ENCODE results near the gene SLC40A1. TPM values are rescaled to one million over a fixed set of nuclear protein-coding genes. Genes with fewer than 3 reads are reported as not detected.

SLC40A1 gene
- total and polyA plus RNA-seq, 10 of the 15 experiments (the other 5 are each of a cell fraction or from before 2014, with no cell fraction given) = 0.01 to 0.38 (median 0.08) TPM; not detected in 7

DNA sequence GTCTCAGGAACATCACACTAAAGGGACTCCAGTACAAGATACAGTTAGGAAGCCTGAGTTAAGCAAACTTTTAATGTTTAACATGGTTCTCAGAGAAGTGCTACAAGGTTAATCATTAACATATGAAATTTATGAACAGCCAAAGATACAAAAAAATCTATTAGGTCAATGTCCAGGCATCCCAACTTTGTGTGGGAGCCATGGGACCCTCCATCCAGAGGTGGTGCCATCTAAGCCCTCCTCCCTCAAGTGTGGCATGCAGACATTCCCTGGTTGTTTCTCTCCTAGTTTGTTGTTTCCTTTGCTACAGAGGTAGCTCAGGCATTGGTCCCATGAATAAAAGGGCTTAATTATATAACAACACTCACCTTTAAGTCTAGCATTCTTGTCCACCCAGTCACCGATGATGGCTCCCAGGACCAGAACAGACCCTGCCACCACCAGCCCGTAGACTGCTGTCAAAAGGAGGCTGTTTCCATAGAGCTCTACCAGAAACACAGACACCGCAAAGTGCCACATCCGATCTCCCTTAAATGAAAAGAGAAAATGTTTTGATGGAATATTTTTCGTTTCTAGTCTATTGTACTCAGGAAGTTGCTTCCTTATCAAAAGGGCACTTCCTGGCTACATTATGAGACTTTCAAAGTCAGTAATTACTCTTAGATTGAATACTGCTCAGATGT is 5.7 kb downstream of the SLC40A1 start:
- H3K4me1 ChIP-seq (ENCODE audit: control insufficient read depth, insufficient read depth, low read length) = no peaks in the 10 kb centered on the region
- intact Hi-C loops (cut with micrococcal nuclease; ENCODE audit: unreplicated experiment) (no loop called here), in situ Hi-C loops (cut with MboI) (no loop called here)
- peaks cover 0 to 5% of the 10 kb centered on the region in 2 experiments; a peak in 2 of 4 replicates for H3K27me3 ChIP-seq (replicated peaks in 1 of 2; ENCODE audit: control insufficient read depth in 2 of 2, insufficient read depth in 2 of 2, low read length in 1 of 2)
- TF ChIP-seq ZBTB11 (CRISPR knock-in tag; IDR thresholded peaks at IDR 0.05) = no peak
- no peak for TF ChIP-seq IRF4 (IDR thresholded peaks at IDR 0.05; ENCODE audit: low read depth, low read length)
- no peak for TF ChIP-seq MAX (IDR thresholded peaks at IDR 0.05; ENCODE audit: low read depth, low read length)
- no peak for TF ChIP-seq SPI1 (IDR thresholded peaks at IDR 0.05; ENCODE audit: borderline replicate concordance, insufficient read depth, low read depth, low read length)
- TF ChIP-seq RBBP5 (conservative IDR thresholded peaks at IDR 0.05) = no peak
- TF ChIP-seq CBFB (IDR thresholded peaks at IDR 0.05; ENCODE audit: low read depth) = no peak
- no peak for TF ChIP-seq POLR2A (IDR thresholded peaks at IDR 0.05; ENCODE audit: low read depth, low read length)
- no peak for TF ChIP-seq EED (IDR thresholded peaks at IDR 0.05; ENCODE audit: low read depth)
- no peak for TF ChIP-seq ZNF622 (IDR thresholded peaks at IDR 0.05)
- no peak for TF ChIP-seq SMAD1 (IDR thresholded peaks at IDR 0.05; ENCODE audit: low read depth, partially characterized antibody)
- ChIA-PET POLR2A (no interaction called here), CTCF (no interaction called here), SMC1A (ENCODE audit: uncharacterized antibody, unreplicated experiment) (no interaction called here), RAD21 (ENCODE audit: unreplicated experiment) (no interaction called here)
- ATAC-seq (no peak), FAIRE-seq (no peak), DNase-seq (ENCODE audit: low read depth, low spot score) (no peak)
- H3K36me3 ChIP-seq (ENCODE audit: control insufficient read depth in 2 of 2, insufficient read depth in 2 of 2, low read length in 1 of 2) = no peaks in the 10 kb centered on the region
- no peak overlapping the region for H3K9ac ChIP-seq (ENCODE audit: control insufficient read depth, insufficient read depth, low read length)
- no peaks in the 10 kb centered on the region for H3K9me3 ChIP-seq (replicated peaks; ENCODE audit: control insufficient read depth, insufficient read depth, low read length)
- H3K4me3 ChIP-seq = no peak overlapping the region
- H3K4me2 ChIP-seq (ENCODE audit: control insufficient read depth, insufficient read depth) = no peak overlapping the region
- H3K79me2 ChIP-seq (ENCODE audit: control insufficient read depth, insufficient read depth, low read length) = no peaks in the 10 kb centered on the region
- no peak overlapping the region for H2AFZ ChIP-seq (ENCODE audit: control insufficient read depth, low read depth, low read length)
- no peaks in the 10 kb centered on the region for H4K20me1 ChIP-seq (ENCODE audit: control insufficient read depth, insufficient read depth)
- no peak overlapping the region for H3K27ac ChIP-seq (ENCODE audit: control insufficient read depth, insufficient read depth)
- 66% methylated on average over 5 of the region's 5 CpGs for WGBS (ENCODE audit: insufficient coverage, insufficient replicate concordance, low lambda C conversion rate, missing lambda C conversion rate)
- no TSS peak for BruUV-seq (replicated peaks)

All from GM12878 (cell line).